Measurements from ENCODE around the gene ZBTB7C.

Gene ZBTB7C

DNA sequence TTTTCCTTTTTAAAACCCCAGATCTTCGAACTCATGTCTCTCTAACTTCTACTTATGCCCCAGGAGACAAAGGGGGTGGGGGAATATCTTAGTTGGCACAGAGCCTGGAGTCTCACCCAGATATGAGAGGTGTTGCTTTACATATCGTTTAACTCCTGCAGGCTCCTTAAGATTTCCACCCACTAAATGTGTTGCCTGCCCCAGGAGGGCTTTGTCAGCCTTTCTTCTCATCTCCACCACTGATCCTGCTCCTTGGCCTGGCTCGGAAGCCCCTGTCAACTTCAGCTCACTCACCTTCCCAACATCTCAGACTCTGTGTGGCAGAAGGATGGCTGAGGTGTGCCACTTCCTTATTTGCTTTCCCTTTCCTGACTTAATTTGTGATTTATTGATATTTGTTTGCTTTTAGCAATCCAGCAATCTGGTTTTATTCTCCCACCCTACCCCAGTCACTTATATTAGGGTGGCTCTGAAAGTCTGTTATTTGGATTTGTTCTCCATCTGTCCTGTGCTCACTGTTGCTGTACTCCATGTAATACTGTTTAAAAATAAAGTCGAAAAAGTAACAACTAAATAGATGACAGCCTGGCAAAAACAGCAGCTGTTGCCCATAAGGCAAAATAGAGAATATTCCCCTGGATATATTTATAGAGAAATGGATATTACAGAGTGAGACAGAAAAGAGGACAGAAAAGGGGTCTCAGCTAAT lies 200.6 kb downstream of the ZBTB7C start:
- no peaks in the 10 kb centered on the region for H4K20me1 ChIP-seq
- H3K4me2 ChIP-seq, result no peak overlapping the region
- no peaks in the 10 kb centered on the region for H3K27me3 ChIP-seq
- H3K36me3 ChIP-seq, result no peaks in the 10 kb centered on the region
- no peak overlapping the region for H3K9ac ChIP-seq
- no peaks in the 10 kb centered on the region for H3K9me3 ChIP-seq
- H3K4me3 ChIP-seq, result no peak overlapping the region
- H3K27ac ChIP-seq, result no peak overlapping the region
- peaks cover 2% of the 10 kb centered on the region; the same call in 1 of the 2 replicates for H3K4me1 ChIP-seq
- no peak for TF ChIP-seq Cebpa-rat (IDR thresholded peaks at IDR 0.05)

DNA sequence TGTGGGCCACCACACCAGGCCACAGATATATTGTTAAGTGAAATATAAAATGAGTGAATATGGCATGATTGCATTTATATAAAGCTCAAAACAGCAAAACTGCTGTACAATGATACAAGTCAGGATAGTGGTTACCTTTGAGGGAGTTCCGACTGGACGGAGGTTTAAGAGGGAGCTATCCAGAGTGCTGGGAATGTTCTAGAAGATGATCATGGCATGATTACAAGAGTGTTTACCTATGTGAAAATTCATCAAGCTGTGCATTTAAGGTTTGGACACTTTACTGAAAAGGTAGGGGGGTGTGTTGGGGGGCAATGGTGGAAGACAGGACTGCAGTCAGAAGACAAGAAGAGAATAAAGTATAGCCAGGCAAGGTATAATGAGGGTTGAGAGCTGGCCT lies 201.4 kb downstream of the ZBTB7C start:
- Histone ChIP-seq H3K36me3 (no peaks in the 10 kb centered on the region), H3K27ac (no peak overlapping the region), H3K27me3 (no peaks in the 10 kb centered on the region), H3K4me3 (no peak overlapping the region), H3K4me2 (no peak overlapping the region), H4K20me1 (no peaks in the 10 kb centered on the region), H3K9ac (no peak overlapping the region), H3K4me1 (peaks cover 6% of the 10 kb centered on the region; the same call in 1 of the 2 replicates), H3K9me3 (no peaks in the 10 kb centered on the region)
- TF ChIP-seq Cebpa-rat (IDR thresholded peaks at IDR 0.05), result no peak

DNA sequence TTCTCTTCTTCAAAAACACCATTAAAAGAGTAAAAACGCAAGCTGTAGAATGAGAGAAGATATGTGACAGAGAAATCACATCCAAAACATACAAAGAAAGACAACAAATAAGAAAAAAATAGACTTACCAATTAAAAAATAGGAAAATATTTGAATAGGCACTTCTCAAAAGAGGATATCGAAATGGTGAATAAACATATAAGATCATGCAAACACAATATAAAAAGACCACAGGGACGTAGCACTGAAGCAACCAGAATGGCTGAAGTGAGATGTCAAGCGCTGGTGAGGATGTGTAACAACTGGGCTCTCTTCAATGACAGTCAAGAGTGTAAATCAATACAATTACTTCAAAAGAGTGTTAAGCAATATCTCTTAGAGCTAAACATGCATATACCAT lies 202.3 kb downstream of the ZBTB7C start:
- Histone ChIP-seq H3K4me3 (no peak overlapping the region), H3K4me2 (no peak overlapping the region), H3K4me1 (peaks cover 6% of the 10 kb centered on the region; the same call in 1 of the 2 replicates), H3K36me3 (no peaks in the 10 kb centered on the region), H4K20me1 (no peaks in the 10 kb centered on the region), H3K9ac (no peak overlapping the region), H3K27ac (no peak overlapping the region), H3K27me3 (no peaks in the 10 kb centered on the region), H3K9me3 (no peaks in the 10 kb centered on the region)
- TF ChIP-seq Cebpa-rat (IDR thresholded peaks at IDR 0.05), result no peak

DNA sequence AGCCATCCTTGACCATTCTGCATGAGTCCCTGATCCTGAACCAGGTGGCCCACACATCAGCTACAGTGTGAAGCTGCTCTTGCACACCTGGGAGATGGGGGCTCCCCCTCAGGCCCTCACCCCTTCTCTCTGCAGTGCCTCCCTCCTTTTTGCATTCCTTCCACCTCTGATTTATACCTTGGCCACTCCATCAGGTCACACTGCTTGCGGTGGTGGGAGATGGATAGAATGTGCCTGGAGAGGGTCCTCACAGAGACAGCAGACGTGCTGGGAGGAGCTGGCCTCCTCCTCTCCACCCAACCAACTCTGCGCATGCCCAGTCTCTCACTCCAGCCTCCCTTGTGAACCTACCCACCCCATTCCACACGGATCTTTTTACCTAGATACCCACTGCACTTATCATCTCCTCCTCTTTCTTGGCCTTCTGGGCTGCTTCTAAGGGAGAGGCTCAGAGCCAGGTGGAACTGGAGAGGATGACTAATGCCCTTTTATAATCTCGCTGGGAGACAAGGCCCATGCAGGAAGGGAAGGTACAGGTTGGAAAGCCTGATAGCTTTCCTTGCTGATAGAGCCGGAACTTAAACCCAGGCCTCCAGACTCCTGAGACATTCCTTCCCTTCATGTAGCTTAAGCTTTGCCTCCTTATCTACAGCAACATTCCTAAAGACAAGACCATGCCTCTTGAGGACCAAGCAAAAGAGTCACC lies 205.1 kb downstream of the ZBTB7C start:
- Histone ChIP-seq H3K27ac (no peak overlapping the region), H3K9ac (no peak overlapping the region), H3K36me3 (no peaks in the 10 kb centered on the region), H3K4me3 (no peak overlapping the region), H4K20me1 (no peaks in the 10 kb centered on the region), H3K4me2 (no peak overlapping the region), H3K4me1 (peaks cover 6% of the 10 kb centered on the region; the same call in 1 of the 2 replicates), H3K27me3 (no peaks in the 10 kb centered on the region), H3K9me3 (no peaks in the 10 kb centered on the region)
- no peak for TF ChIP-seq Cebpa-rat (IDR thresholded peaks at IDR 0.05)

DNA sequence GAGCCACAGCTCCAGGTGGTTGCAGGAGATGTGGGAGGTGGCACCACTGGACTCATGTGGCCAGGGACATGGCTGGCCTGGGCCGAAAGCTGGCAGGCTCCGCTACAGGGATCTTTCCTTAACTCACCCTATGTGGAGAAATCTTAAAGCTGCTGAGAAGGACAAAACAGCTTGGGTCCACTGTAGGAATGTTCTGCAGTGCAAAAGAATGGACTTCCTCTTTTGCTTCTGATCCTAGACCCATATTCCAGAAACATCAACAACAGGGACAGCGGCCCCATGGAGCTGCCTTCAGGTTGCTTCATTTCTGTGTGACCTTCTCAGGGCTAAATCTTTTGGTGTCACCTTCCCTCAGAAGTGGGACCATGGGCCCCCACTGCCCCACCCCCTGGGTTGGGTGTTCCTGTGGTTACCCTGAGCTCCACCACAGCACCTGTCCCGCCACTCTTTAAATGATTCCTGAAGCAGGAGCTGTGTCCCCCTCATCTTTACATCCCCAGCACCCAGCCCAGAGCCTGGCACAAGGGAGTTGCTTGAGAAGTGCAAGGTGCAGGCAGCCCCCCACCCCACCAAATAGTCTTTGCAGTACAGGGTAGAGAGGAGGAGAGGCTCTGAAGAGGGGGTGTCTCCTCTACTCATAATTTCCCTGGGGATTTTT lies 205.8 kb downstream of the ZBTB7C start:
- H3K27ac ChIP-seq, result no peak overlapping the region
- no peaks in the 10 kb centered on the region for H3K9me3 ChIP-seq
- no peaks in the 10 kb centered on the region for H4K20me1 ChIP-seq
- peaks cover 6% of the 10 kb centered on the region; the same call in 1 of the 2 replicates for H3K4me1 ChIP-seq
- no peak for TF ChIP-seq Cebpa-rat (IDR thresholded peaks at IDR 0.05)
- H3K4me3 ChIP-seq, result no peak overlapping the region
- no peak overlapping the region for H3K9ac ChIP-seq
- no peaks in the 10 kb centered on the region for H3K36me3 ChIP-seq
- no peak overlapping the region for H3K4me2 ChIP-seq
- H3K27me3 ChIP-seq, result no peaks in the 10 kb centered on the region

DNA sequence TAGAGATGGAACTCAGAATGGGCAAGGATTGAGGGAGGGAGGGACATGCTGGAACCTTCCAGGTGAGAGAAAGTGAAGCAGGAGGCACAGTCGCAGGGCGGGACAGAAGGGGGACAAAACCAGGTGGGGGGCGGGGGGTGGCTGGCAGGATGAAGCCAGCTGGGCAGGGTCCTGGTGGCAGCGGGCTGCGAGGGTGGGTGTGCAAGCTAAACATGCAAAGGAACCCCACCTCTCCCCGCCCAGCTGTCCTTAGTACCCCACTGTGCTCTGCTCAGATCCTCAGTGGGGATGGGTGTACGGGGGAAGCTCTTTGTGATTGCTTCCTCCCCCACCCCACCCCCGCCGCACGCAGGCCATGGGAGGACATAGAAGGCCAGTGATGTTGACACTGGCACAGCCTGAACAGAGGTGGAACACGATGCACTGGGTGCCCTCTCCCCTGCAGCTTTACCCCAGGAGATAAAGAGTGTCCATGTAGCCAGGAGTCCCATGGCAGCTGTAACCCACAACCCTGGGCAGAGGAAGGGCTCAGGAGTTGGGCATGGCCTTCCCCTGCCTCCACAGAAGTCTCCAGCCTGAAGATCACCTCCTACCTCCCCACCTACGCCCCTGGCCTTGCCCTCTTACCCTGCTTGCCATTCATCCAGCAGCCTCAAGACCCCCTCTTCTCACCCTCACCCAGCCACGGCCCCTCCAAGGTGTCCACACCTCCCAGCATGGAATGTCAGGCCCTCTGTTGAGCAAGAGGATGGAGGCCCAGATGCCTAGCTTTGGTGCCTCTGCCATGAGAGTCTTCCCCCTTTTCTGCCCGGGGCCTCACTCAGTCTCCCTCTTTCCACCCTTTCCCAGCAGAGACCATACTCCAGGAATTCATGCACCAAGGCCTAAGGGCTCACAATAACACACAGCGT lies 206.6 kb downstream of the ZBTB7C start:
- H3K4me2 ChIP-seq, result no peak overlapping the region
- H3K36me3 ChIP-seq, result no peaks in the 10 kb centered on the region
- H3K4me1 ChIP-seq, result peaks cover 6% of the 10 kb centered on the region; the same call in 1 of the 2 replicates
- H3K27ac ChIP-seq, result no peak overlapping the region
- H3K4me3 ChIP-seq, result no peak overlapping the region
- H3K9me3 ChIP-seq, result no peaks in the 10 kb centered on the region
- H3K9ac ChIP-seq, result no peak overlapping the region
- no peak for TF ChIP-seq Cebpa-rat (IDR thresholded peaks at IDR 0.05)
- H4K20me1 ChIP-seq, result no peaks in the 10 kb centered on the region
- H3K27me3 ChIP-seq, result no peaks in the 10 kb centered on the region

DNA sequence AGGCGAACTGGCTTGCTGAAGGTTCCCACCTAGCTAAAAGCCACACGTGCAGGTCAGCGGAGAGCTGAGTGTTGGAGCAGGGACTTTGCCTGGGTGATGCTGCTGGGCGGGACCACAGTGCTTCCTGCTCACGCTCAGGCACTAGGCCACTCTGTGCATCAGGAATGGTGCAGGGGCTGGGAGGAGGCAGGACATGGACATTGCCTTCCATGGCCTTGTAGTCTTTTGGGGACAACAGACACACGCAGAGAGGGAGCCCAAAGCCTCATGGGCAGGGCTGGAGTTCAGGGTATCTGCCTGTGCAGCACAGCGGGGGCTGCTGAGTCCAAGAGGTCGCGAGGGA lies 207.2 kb downstream of the ZBTB7C start:
- TF ChIP-seq Cebpa-rat (IDR thresholded peaks at IDR 0.05), result no peak
- Histone ChIP-seq H4K20me1 (no peaks in the 10 kb centered on the region), H3K4me3 (no peak overlapping the region), H3K4me1 (peaks cover 6% of the 10 kb centered on the region; the same call in 1 of the 2 replicates), H3K9ac (no peak overlapping the region), H3K4me2 (no peak overlapping the region), H3K27ac (no peak overlapping the region), H3K9me3 (no peaks in the 10 kb centered on the region), H3K27me3 (no peaks in the 10 kb centered on the region), H3K36me3 (no peaks in the 10 kb centered on the region)

DNA sequence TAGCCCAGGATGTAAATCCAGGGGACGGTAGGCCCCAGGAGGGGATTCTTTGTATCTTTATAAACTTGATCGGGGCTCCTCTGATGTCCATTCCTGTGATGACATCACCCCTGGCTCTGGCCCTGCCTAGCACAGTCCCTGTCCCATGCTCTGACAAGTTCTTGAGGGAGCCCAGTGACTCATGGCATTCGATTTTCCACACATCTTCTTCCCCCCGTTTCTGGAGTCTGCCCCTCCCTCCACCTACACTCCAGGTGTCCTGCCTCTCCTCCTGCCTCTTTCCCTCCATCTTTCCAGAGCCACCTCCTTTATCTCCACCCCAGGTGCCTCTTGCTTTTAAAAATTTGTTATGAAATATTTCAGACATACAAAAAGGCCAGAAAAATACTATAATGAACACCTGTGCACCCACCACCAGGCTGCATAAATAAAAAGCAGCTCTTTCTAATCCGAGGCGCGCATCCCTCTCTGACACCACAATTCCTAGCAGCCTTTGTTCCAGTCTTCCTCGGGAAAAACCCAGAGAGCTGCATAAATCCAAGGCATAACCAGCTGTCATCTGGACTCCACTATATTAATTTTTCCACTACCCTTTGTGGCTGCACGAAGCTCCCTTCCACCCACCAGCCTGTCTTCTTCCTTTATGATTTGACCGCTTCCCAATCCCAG lies 207.7 kb downstream of the ZBTB7C start:
- no peak overlapping the region for H3K27ac ChIP-seq
- H3K4me2 ChIP-seq, result no peak overlapping the region
- H4K20me1 ChIP-seq, result no peaks in the 10 kb centered on the region
- no peaks in the 10 kb centered on the region for H3K36me3 ChIP-seq
- no peaks in the 10 kb centered on the region for H3K27me3 ChIP-seq
- peaks cover 6% of the 10 kb centered on the region; the same call in 1 of the 2 replicates for H3K4me1 ChIP-seq
- H3K9ac ChIP-seq, result no peak overlapping the region
- H3K4me3 ChIP-seq, result no peak overlapping the region
- no peak for TF ChIP-seq Cebpa-rat (IDR thresholded peaks at IDR 0.05)
- no peaks in the 10 kb centered on the region for H3K9me3 ChIP-seq
